ENCODE data around the gene HSD11B1.

GRCh38 chr1:209748620-209749019 is 44.0 kb downstream of the HSD11B1 start:
- TF ChIP-seq CTCF (conservative IDR thresholded peaks at IDR 0.05 in 1 of 2, IDR thresholded peaks at IDR 0.05 in 1 of 2; ENCODE audit: low read depth in 1 of 2, low read length in 2 of 2) (no peak), EZH2 (IDR thresholded peaks at IDR 0.05; ENCODE audit: low read length, missing control alignments) (no peak)
